Kasumi-1 (cell line): Measurements from ENCODE around the gene KCNA5.

Experiments
- DNase-seq, 2 experiments: peaks; one replicate each; lab custom pipeline; 2025; lab: John Stamatoyannopoulos, UW

The KCNA5 gene

DNA sequence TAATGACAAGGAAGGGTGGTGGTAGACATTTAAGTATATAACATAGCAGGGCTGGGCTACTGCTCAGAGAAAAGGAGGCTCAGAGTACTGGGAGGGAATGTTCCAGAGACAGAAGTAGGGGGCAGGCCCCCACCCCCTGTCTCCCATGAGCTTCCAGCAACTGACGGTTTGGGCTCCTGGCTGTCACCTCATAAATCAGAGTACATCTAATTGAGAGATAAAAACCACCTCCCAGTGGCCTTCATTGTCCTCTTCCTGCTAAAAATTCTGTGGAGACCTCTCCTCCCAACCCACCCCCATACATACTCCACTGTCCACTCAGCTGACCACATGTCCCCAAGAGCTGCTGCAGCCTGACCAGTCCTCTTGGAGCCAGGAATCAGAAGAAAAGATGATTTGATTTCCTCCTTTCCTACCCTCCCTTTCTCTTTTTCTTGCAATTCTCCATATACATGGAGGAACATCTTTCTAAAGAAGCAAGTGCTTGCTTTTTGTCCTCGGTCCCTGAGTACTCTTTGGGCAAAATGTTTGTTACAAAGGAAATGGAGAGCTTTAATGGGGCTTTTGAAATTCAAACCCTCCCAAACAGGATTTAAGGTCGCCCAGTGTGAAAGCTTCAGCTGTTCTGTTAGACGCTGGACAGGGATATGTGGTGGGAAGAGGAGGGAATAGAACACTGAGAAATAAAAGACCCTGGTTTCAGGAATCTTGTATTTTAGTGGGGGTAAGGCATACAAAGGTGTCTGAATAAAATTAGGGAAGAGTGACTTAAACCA is 16.4 kb upstream of the KCNA5 start:
- no peak for DNase-seq

GRCh38 chr12:5030066-5030465 is 13.6 kb upstream of the KCNA5 start:
- no peak for DNase-seq

GRCh38 chr12:5031242-5031641 is 12.4 kb upstream of the KCNA5 start:
- no peak for DNase-seq

DNA sequence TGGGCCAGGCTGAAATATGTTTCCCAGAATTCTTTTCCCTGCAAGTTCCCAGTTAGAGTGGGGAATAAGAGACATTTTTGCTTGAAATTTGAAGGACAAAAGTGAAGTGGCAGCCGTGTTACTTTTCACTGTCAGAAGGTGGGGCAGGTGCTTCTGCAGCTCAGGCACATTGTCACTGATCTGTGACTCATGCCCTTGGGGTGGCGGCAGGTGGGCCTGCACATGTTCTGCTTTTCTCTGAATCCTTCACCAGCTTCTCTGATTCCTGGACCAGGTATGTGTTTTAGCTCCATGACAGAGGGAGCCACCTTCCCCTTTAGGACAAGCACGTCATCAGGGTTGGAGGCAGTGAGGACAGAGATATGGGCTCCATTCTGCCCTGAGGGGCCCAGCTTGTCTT is 11.7 kb upstream of the KCNA5 start:
- no peak for DNase-seq

DNA sequence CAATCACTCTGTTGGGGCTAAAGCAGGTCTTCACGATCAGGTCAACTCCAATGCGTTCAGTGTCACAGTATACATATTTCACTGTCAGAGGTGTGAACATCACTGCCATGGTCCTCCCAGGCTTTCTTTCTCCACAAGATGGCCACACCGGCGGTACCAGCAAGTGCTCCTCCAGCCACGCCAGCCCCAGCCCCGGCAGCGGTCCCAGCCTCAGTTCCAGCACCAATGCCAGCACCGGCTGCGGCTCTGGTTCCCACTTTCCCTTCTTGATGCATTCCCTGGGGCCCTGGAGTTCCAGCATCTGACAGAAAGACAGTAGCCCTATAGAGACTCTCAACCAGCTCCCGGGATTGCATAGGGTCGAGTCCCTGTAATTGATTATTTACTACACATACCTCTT is 10.9 kb upstream of the KCNA5 start:
- no peak for DNase-seq

GRCh38 chr12:5033883-5034282 is 9.8 kb upstream of the KCNA5 start:
- no peak for DNase-seq

- DNase-seq, result no peak
These were observed 9.1 kb upstream of the KCNA5 start for GRCh38 chr12:5034603-5035002.

DNA sequence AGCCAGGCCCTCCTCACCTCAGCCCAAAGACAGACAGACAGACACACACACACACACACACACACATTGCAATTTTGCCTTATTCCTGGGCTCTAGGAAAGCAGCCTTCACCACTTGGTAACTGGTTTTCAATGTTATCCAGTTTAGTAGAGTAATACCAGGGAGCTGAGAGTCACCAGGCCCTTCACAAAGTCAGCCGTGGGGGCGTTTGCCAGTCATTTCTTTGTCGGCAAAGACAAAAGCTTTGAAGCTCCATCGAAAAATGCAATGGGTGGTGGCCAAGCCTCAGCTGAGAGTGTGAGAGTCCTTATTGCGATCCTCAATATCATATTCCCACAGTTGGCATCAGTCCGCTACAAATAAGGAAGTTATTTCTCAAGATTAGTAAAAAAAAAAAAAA is 8.1 kb upstream of the KCNA5 start:
- DNase-seq, result no peak

GRCh38 chr12:5036031-5036430 is 7.6 kb upstream of the KCNA5 start:
- DNase-seq, result no peak

DNA sequence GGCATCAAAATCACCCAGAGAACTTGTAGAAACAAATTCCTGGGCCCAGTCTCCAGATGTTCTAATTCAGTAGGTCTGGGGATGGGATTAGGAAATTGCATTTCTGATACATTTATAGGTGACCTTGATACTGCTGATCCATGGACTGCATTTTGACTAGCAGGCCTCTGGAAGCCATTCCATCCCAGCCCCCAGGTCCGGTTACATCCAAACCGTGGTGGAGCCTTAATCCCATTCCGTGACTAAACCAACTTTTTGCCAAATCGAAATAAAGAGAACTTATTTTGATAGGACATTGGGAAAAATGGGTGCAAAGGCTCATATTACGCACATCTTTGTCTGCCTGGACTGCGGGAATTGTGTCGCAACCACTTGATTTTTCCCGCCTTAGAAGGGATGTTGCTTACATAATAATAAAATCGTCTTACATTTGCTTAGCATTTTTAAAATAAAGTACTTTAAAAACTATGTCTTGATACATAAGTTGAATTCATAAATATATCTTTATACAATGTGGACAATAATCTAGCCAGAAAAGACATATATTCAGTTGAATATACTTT is 5.8 kb upstream of the KCNA5 start:
- DNase-seq, result no peak

GRCh38 chr12:5038781-5039311 is 4.8 kb upstream of the KCNA5 start:
- no peak for DNase-seq

DNA sequence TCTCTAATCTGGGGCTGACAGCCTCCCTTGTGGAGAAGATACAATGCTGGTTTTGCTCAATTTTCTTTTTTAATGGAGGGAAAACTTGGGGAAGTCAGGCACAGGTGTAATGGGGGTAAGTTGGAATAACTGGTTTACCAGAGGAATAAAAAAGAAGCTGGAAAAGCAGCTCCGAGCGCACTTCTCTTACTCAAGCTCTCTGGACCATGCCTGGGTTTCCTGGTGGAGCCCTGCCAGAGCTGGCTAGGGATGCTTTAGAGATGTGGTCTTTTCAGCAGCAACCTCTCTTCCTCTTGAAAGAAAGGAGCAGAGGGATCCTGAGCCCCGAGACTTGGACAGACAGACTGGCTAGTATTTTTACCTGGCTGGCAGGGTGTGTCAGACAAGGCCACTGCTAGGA is 3.9 kb upstream of the KCNA5 start:
- no peak for DNase-seq

DNA sequence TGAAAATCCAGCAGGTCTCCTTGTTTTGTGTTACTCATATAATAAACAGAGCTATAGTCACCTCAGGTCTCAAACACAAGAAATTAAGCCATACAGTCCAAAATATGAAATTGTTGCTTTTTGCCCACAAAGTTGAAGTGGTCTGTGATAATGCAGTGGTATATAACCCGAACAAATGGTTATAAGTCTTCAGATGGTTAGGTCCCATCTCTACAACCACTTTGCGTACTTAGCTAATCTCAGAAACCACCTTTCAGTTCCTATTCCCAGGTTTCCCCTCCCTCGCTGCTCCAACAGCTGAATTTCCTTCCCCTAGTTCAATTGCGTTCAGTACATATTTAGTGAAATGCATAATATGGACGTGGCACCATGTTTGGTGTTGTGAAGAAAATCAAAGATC is 3.3 kb upstream of the KCNA5 start:
- DNase-seq, result no peak

DNA sequence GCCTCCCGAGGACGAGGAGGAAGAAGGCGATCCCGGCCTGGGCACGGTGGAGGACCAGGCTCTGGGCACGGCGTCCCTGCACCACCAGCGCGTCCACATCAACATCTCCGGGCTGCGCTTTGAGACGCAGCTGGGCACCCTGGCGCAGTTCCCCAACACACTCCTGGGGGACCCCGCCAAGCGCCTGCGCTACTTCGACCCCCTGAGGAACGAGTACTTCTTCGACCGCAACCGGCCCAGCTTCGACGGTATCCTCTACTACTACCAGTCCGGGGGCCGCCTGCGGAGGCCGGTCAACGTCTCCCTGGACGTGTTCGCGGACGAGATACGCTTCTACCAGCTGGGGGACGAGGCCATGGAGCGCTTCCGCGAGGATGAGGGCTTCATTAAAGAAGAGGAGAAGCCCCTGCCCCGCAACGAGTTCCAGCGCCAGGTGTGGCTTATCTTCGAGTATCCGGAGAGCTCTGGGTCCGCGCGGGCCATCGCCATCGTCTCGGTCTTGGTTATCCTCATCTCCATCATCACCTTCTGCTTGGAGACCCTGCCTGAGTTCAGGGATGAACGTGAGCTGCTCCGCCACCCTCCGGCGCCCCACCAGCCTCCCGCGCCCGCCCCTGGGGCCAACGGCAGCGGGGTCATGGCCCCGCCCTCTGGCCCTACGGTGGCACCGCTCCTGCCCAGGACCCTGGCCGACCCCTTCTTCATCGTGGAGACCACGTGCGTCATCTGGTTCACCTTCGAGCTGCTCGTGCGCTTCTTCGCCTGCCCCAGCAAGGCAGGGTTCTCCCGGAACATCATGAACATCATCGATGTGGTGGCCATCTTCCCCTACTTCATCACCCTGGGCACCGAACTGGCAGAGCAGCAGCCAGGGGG is 979 bp downstream of the KCNA5 start:
- DNase-seq, result no peak

GRCh38 chr12:5047094-5047493 is 3.4 kb downstream of the KCNA5 start:
- no peak for DNase-seq

GRCh38 chr12:5047729-5048128 is 4.0 kb downstream of the KCNA5 start:
- DNase-seq, result no peak

GRCh38 chr12:5050542-5050941 is 6.9 kb downstream of the KCNA5 start:
- DNase-seq, result no peak

DNA sequence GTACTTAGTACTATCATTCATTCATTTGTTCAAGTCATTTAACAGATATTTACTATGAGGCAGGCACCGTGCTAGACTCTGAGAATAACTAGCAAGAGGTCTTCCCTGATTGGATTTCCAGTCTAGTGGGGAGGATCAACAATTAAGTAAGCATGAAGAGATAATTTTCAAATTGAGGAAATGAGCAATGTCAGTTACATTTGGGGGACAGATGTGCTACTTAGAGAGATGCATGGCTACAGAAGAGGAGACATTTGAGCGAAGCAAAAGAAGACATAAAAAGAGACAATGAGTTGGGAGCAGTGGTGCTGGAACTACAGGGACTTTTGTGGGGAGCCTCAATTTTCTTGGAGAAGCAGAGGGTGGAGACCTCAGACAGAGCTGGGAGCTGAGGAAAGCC is 7.7 kb downstream of the KCNA5 start:
- DNase-seq, result no peak

GRCh38 chr12:5051913-5052312 is 8.2 kb downstream of the KCNA5 start:
- no peak for DNase-seq

- no peak for DNase-seq
These were observed 8.7 kb downstream of the KCNA5 start for GRCh38 chr12:5052348-5052747.

- no peak for DNase-seq
These were observed 15.7 kb downstream of the KCNA5 start for GRCh38 chr12:5059358-5059757.

GRCh38 chr12:5060958-5061357 is 17.3 kb downstream of the KCNA5 start:
- DNase-seq, result no peak

- no peak for DNase-seq
These were observed 19.5 kb downstream of the KCNA5 start for GRCh38 chr12:5063149-5063548.
